Right lobe of liver (tissue), 6 donors: Measurements from ENCODE around the gene PCCA. TPM values are rescaled to one million over a fixed set of nuclear protein-coding genes. Genes with fewer than 3 reads are reported as not detected.
A peak's percentile ranks its signal among the peaks of the same experiment; 100 is the strongest.

Experiments
- ATAC-seq, 4 donors: fragments of 200-7000 bp; cut with Tn5 transposase; one replicate each; pipeline ENCODE4 v1.9.1; 2020; ENCODE audit warnings: mild to moderate bottlenecking in 4 of 4, moderate library complexity in 4 of 4
- DNase-seq, 3 donors: peaks; one replicate each; pipeline ENCODE4 v3.0.0-alpha.2; 2020
- H3K27ac ChIP-seq, 3 donors: fragments of 200-600 bp; one replicate each; pipeline ENCODE4 v1.8.0; 2022
- H3K27me3 ChIP-seq, 2 donors: fragments of 200-600 bp; one replicate each; pipeline ENCODE4 v1.8.0; 2022
- H3K36me3 ChIP-seq, 4 donors: fragments of 200-600 bp; sonication (generic) in 1 of 4; one replicate each; pipeline versions ENCODE4 v1.5.1 to v1.8.0; 2017 to 2022; ENCODE audit warnings: control low read depth in 1 of 4
- H3K4me1 ChIP-seq, 4 donors: fragments of 200-600 bp; sonication (generic) in 1 of 4; one replicate each; pipeline versions ENCODE4 v1.5.1 to v1.8.0; 2017 to 2022; ENCODE audit warnings: control low read depth in 1 of 4
- H3K4me3 ChIP-seq, 3 donors: fragments of 200-600 bp; one replicate each; pipeline ENCODE4 v1.8.0; 2022
- H3K9me3 ChIP-seq, 4 donors: fragments of 200-600 bp; sonication (generic) in 1 of 4; one replicate each; pipeline versions ENCODE4 v1.5.1 to v1.8.0; 2017 to 2022; ENCODE audit warnings: control low read depth in 1 of 4
- POLR2A ChIP-seq: fragments of 450-650 bp; IDR thresholded peaks from one replicate; pipeline ENCODE4 v1.6.1; 2017; ENCODE audit warnings: antibody characterized with exemption, mild to moderate bottlenecking
- WGBS: methylation state at CpG from one replicate; pipeline ENCODE4 v1.1.6; 2018; ENCODE audit warnings: low coverage, low lambda C conversion rate; ENCODE audit not compliant: insufficient coverage; ENCODE audit errors: missing lambda C conversion rate; 5-methylcytosine and 5-hydroxymethylcytosine counted together
- intact Hi-C, 2 donors: fragments of 100-400 bp; cut with DNase I; formaldehyde crosslinking; loops; one replicate each; pipeline versions ENCODE4 v1.11.2 to v1.14.1; 2022
- total RNA-seq, 6 experiments: library from RNA; depleted of rRNA in 2 of 6; stranded (reverse); fragments of >200 nt in 2 of 6; fragmentation: NEBNext Ultra II Directional in 3 of 6; extraction: Animal tissue kit (Norgen Biotek cat#: 25700) in 3 of 6; gene quantifications; one replicate each; pipeline versions ENCODE4 v1.1.0 to v1.2.4, GENCODE V29; 2016 to 2023
- TF ChIP-seq, protein P1 (sequence below), 4 donors: fragments of 200-600 bp in 3 of 4; fragments of 450-650 bp in 1 of 4; IDR thresholded peaks; one replicate each; pipeline versions ENCODE4 v1.5.1 to v1.8.0; 2016 to 2022; ENCODE audit warnings: antibody characterized with exemption in 4 of 4, mild to moderate bottlenecking in 2 of 4
- donor health status: DM: no; HTN: yes; CAD: no.
- donor health status: DM: no; HTN: no; CAD: no.
- donor health status: DM: no; HTN: no; CAD: no.
- donor health status: DM: no; HTN: yes; CAD: no.
- donor health status: DM: no; HTN: yes; CAD: no.

PCCA gene
- total RNA-seq, 6 experiments from 2014 or later: 58.2 to 161 (median 85.2) TPM

DNA sequence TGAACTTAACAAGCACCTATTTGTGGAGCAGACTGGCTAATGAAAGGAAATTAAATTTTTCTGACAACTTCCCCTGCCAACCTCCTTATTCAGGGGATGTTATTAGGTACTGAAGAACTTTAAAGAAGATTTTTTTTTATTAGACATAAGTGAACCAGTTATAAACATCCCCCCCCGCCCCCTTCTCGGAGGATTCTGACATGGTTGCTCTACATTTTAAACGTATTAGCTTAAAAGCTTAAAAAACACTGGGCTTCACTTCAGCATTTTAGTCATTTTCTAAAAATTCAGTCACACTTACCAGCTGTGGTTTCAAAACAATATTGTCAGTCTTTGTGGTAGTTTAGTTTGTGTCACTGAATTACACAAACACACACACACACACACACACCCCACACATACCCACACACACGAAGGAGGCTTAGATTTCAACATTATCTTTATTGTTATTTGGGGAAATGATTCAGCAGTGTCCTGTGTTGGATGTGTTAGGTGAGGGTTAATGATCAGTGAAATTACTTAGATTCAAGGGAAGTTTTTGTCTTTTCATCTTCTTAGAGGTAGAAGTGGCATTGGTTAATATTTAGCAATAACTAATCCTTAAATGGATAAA, 145.7 kb downstream of the PCCA start:
- ATAC-seq (peak in 3 of 4 donors; percentile 25 to 61 (median 54)), DNase-seq (no peak)
- WGBS: 37% methylated on average over 4 of the region's 4 CpGs
- intact Hi-C loops: no loop called here
- no peaks in the 10 kb centered on the region for H3K27me3 ChIP-seq
- no peak overlapping the region for H3K4me3 ChIP-seq
- H3K27ac ChIP-seq: peak overlapping the region in 1 of 3 donors; percentile 16
- no peaks in the 10 kb centered on the region for H3K9me3 ChIP-seq
- no peaks in the 10 kb centered on the region for H3K36me3 ChIP-seq
- peaks cover 0 to 26% (median 6%) of the 10 kb centered on the region in 4 donors for H3K4me1 ChIP-seq
- no peak for TF ChIP-seq POLR2A
- TF ChIP-seq, protein P1, sequence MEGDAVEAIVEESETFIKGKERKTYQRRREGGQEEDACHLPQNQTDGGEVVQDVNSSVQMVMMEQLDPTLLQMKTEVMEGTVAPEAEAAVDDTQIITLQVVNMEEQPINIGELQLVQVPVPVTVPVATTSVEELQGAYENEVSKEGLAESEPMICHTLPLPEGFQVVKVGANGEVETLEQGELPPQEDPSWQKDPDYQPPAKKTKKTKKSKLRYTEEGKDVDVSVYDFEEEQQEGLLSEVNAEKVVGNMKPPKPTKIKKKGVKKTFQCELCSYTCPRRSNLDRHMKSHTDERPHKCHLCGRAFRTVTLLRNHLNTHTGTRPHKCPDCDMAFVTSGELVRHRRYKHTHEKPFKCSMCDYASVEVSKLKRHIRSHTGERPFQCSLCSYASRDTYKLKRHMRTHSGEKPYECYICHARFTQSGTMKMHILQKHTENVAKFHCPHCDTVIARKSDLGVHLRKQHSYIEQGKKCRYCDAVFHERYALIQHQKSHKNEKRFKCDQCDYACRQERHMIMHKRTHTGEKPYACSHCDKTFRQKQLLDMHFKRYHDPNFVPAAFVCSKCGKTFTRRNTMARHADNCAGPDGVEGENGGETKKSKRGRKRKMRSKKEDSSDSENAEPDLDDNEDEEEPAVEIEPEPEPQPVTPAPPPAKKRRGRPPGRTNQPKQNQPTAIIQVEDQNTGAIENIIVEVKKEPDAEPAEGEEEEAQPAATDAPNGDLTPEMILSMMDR (IDR thresholded peaks at IDR 0.05): no peak

DNA sequence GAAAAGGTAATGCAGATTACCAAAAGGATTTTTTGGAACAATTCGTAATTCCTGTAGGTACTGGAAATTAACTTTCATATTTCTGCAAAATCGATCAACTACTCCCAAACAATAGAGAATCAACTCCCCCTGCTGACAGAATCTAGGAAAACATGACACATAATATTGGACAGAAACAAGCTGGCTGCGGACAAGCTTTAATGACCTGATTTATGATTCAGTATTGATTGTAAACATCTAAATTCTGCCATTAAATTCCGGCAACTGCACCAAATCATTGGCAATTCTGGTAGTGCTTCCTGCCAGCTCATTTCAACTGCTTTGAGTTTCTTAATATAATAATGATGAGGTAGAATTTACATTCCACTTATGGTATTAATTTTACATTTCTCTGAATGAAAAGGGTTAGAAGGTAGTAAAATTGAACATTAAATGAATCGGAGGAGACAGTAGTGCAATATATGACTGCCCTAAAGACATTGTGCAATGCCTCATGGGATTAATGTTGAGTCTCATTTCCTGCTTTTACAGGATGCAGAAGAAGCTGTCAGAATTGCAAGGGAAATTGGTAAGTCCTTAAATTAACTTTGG, 146.5 kb downstream of the PCCA start:
- Histone ChIP-seq H3K4me3 (no peak overlapping the region), H3K27ac (peak overlapping the region in 1 of 3 donors; percentile 16), H3K27me3 (no peaks in the 10 kb centered on the region), H3K36me3 (no peaks in the 10 kb centered on the region), H3K9me3 (no peaks in the 10 kb centered on the region), H3K4me1 (peaks cover 0 to 20% (median 6%) of the 10 kb centered on the region in 4 donors)
- DNase-seq: no peak
- WGBS: 9% methylated on average over 5 of the region's 5 CpGs
- intact Hi-C loops: no loop called here
- no peak for TF ChIP-seq POLR2A
- TF ChIP-seq, protein P1 (IDR thresholded peaks at IDR 0.05): peak; percentile 61 to 76 (median 66)
- ATAC-seq: peak; percentile 64 to 73 (median 70)

DNA sequence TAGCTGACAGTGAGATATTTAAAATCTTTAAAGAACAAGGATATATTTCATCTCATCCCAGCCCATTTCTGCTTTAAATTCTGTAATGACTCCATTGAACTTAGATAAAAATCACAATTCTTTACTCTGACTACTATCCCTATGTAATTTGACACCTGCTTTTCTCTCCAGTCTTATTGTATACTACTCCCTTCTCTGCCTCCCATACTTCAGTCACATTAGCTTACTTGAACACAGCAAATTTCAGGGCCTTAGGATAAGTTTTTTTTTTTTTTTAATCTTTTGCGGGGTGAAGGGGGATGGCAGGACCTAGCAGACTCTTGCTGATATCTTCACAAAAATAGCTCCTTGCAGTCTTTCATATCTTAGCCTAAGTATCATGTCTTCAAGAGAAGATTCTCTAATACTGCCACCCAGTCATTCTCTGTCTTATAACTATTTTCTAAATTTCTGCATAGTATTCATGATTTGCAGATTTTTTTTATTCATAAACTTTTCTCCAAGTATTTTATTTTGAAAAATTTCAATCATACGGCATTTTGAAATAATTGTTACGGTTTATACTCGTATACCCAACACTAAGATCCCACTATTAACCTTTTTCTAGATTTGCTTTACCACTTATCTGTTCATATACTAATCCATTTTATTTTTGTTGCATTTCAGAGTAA, 151.4 kb downstream of the PCCA start:
- no peak for ATAC-seq
- Histone ChIP-seq H3K4me3 (no peak overlapping the region), H3K9me3 (no peaks in the 10 kb centered on the region), H3K4me1 (peaks cover 0 to 12% (median 3%) of the 10 kb centered on the region in 4 donors), H3K27me3 (no peaks in the 10 kb centered on the region), H3K36me3 (no peaks in the 10 kb centered on the region), H3K27ac (no peak overlapping the region)
- no peak for DNase-seq
- intact Hi-C loops: no loop called here
- TF ChIP-seq, protein P1 (IDR thresholded peaks at IDR 0.05): no peak
- TF ChIP-seq POLR2A: no peak
- WGBS: 90% methylated on average over 4 of the region's 4 CpGs

DNA sequence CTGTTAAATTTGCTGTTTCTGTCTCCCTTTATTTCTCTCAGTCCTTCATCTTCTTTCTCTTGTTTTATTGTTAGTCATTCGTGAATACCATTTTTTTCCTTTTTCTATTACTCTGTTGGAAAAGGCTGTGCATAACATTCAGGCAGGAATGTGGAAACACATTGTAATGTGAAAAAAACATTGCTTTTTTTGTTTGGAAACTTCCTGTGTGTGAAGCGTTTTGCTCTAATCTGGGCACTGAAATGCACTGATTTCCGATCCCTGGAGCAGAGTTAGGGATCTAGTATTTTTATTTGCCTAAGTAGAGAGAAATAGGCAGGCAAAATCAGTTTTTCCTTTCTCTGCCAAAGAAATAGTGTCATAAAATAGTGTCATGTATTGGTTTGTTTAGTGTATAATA, 155.5 kb downstream of the PCCA start:
- no peak overlapping the region for H3K27ac ChIP-seq
- no peak overlapping the region for H3K4me3 ChIP-seq
- no peaks in the 10 kb centered on the region for H3K9me3 ChIP-seq
- 50% methylated on average over 3 of the region's 3 CpGs for WGBS
- no peak for TF ChIP-seq POLR2A
- TF ChIP-seq, protein P1 (IDR thresholded peaks at IDR 0.05): no peak
- no peaks in the 10 kb centered on the region for H3K27me3 ChIP-seq
- intact Hi-C loops: no loop called here
- ATAC-seq (no peak), DNase-seq (no peak)
- peaks cover 0 to under 1% (median 0%) of the 10 kb centered on the region in 4 donors for H3K4me1 ChIP-seq
- no peaks in the 10 kb centered on the region for H3K36me3 ChIP-seq
